Chondrocyte (in vitro differentiated cells): ENCODE results near the gene DEPDC1B. TPM values are rescaled to one million over a fixed set of nuclear protein-coding genes. Genes with fewer than 3 reads are reported as not detected.
A peak's percentile ranks its signal among the peaks of the same experiment; 100 is the strongest.
"Not testable (repeated sequence)": the region's sequence is repeated elsewhere in the genome, so short reads cannot be mapped to it uniquely, and the experiment has no call there.

ENCODE experiments used
- DNase-seq: peaks from one replicate; pipeline ENCODE4 v3.0.0; 2021; ENCODE audit warnings: mixed read lengths, low spot score
- H3K27ac Mint-ChIP-seq: one replicate; pipeline ENCODE4 v1.8.0; 2021; ENCODE audit warnings: mild to moderate bottlenecking, moderate library complexity, mixed read lengths; ENCODE audit not compliant: unreplicated experiment
- H3K27me3 Mint-ChIP-seq: 2 replicates; pipeline ENCODE4 v1.8.0; 2021; ENCODE audit warnings: low read depth, mixed read lengths
- H3K36me3 Mint-ChIP-seq: 2 replicates; pipeline ENCODE4 v1.8.0; 2021; ENCODE audit warnings: low read depth, mixed read lengths
- H3K4me1 Mint-ChIP-seq: 2 replicates; pipeline ENCODE4 v1.8.0; 2021; ENCODE audit warnings: low read depth, mild to moderate bottlenecking, mixed read lengths
- H3K4me3 Mint-ChIP-seq: one replicate; pipeline ENCODE4 v1.8.0; 2021; ENCODE audit warnings: mild to moderate bottlenecking, moderate library complexity, mixed read lengths; ENCODE audit not compliant: unreplicated experiment
- H3K9me3 Mint-ChIP-seq: 2 replicates; pipeline ENCODE4 v1.8.0; 2021; ENCODE audit warnings: low read depth, mixed read lengths
- CTCF ChIP-seq: fragments of 200-600 bp; sonication (generic); IDR thresholded peaks from 2 replicates; pipeline ENCODE4 v1.5.0; 2021; ENCODE audit warnings: antibody characterized with exemption, mild to moderate bottlenecking, moderate library complexity
- total RNA-seq: library from RNA; stranded (reverse); gene quantifications from 3 replicates; pipeline ENCODE4 v1.2.1, GENCODE V29; 2021

DEPDC1B gene
- total RNA-seq, 1 donor from 2014 or later, result 1.2 TPM

- Mint-ChIP-seq H3K4me3 (no peak overlapping the region), H3K27ac (peak overlapping the region; percentile 68), H3K27me3 (no peaks in the 10 kb centered on the region), H3K9me3 (peaks cover 21% of the 10 kb centered on the region), H3K36me3 (no peaks in the 10 kb centered on the region), H3K4me1 (peaks cover 40% of the 10 kb centered on the region)
- no peak for TF ChIP-seq CTCF
- DNase-seq, result no peak
Measured at GRCh38 chr5:60594715-60595477, 105.1 kb downstream of the DEPDC1B start.

GRCh38 chr5:60590172-60590571 is 109.8 kb downstream of the DEPDC1B start:
- peaks cover 11% of the 10 kb centered on the region for H3K4me1 Mint-ChIP-seq
- no peaks in the 10 kb centered on the region for H3K27me3 Mint-ChIP-seq
- H3K27ac Mint-ChIP-seq, result no peak overlapping the region
- TF ChIP-seq CTCF, result no peak
- H3K36me3 Mint-ChIP-seq, result no peaks in the 10 kb centered on the region
- H3K4me3 Mint-ChIP-seq, result no peak overlapping the region
- H3K9me3 Mint-ChIP-seq, result peaks cover 22% of the 10 kb centered on the region
- DNase-seq, result no peak

- H3K27ac Mint-ChIP-seq, H3K9me3 Mint-ChIP-seq, H3K36me3 Mint-ChIP-seq, H3K27me3 Mint-ChIP-seq, H3K4me3 Mint-ChIP-seq, DNase-seq: not testable (repeated sequence)
- H3K4me1 Mint-ChIP-seq, result peaks cover 26% of the 10 kb centered on the region
Measured at GRCh38 chr5:60587312-60587711, 112.7 kb downstream of the DEPDC1B start.

- no peaks in the 10 kb centered on the region for H3K27me3 Mint-ChIP-seq
- peaks cover 32% of the 10 kb centered on the region for H3K4me1 Mint-ChIP-seq
- peak; percentile 92 for TF ChIP-seq CTCF
- H3K4me3 Mint-ChIP-seq, result no peak overlapping the region
- H3K27ac Mint-ChIP-seq, result no peak overlapping the region
- DNase-seq, result no peak
- H3K36me3 Mint-ChIP-seq, result peaks cover 1% of the 10 kb centered on the region
- peaks cover 7% of the 10 kb centered on the region for H3K9me3 Mint-ChIP-seq
Measured at GRCh38 chr5:60586307-60586901, 113.6 kb downstream of the DEPDC1B start.

GRCh38 chr5:60585618-60586017 is 114.3 kb downstream of the DEPDC1B start:
- H3K4me3 Mint-ChIP-seq, result no peak overlapping the region
- DNase-seq, result no peak
- peaks cover 7% of the 10 kb centered on the region for H3K9me3 Mint-ChIP-seq
- peaks cover 32% of the 10 kb centered on the region for H3K4me1 Mint-ChIP-seq
- TF ChIP-seq CTCF, result no peak
- peaks cover 1% of the 10 kb centered on the region for H3K36me3 Mint-ChIP-seq
- no peak overlapping the region for H3K27ac Mint-ChIP-seq
- no peaks in the 10 kb centered on the region for H3K27me3 Mint-ChIP-seq
